CD4-positive, alpha-beta T cell (primary cell): ENCODE data around the gene POLK. TPM values are rescaled to one million over a fixed set of nuclear protein-coding genes. Genes with fewer than 3 reads are reported as not detected.
A peak's percentile ranks its signal among the peaks of the same experiment; 100 is the strongest.

Source experiments
- ATAC-seq: fragments of 200-7000 bp; cut with Tn5 transposase; one replicate; pipeline ENCODE4 v1.10.0; 2022; ENCODE audit warnings: mild to moderate bottlenecking; ENCODE audit not compliant: poor library complexity
- CTCF ChIA-PET: fragments of 350-600 bp; sonication (Branson Sonifier 250); formaldehyde crosslinking; loops from one replicate; lab custom pipeline; 2021; ENCODE audit warnings: antibody characterized with exemption, inconsistent platforms; lab: Charles Lee
- POLR2A ChIA-PET: fragments of 350-600 bp; sonication (Branson Sonifier 250); formaldehyde crosslinking; loops from one replicate; lab custom pipeline; 2021; ENCODE audit warnings: antibody characterized with exemption, inconsistent platforms; lab: Charles Lee
- DNase-seq, 14 experiments: peaks; one replicate each; pipeline ENCODE4 v3.0.0-alpha.2; 2013 to 2020; ENCODE audit warnings: mixed read lengths in 2 of 14
- H3K27ac ChIP-seq, 2 donors: one replicate each; pipeline versions ENCODE4 v1.5.1 to v1.7.0; 2013; ENCODE audit warnings: low read length in 2 of 2, low read depth in 1 of 2, mild to moderate bottlenecking in 1 of 2
- H3K27me3 ChIP-seq, 2 experiments: 1 replicate in 1 of 2; 2 replicates in 1 of 2; pipeline versions ENCODE4 v1.6.1 to v1.7.0; 2013; ENCODE audit warnings: low read length in 2 of 2, control low read depth in 1 of 2, mild to moderate bottlenecking in 1 of 2, moderate library complexity in 1 of 2; ENCODE audit not compliant: insufficient read depth in 2 of 2, control insufficient read depth in 1 of 2
- H3K36me3 ChIP-seq: one replicate; pipeline ENCODE4 v1.6.1; 2013; ENCODE audit warnings: low read length, control low read depth; ENCODE audit not compliant: insufficient read depth
- H3K4me1 ChIP-seq: one replicate; pipeline ENCODE4 v1.6.1; 2013; ENCODE audit warnings: low read length, control low read depth; ENCODE audit not compliant: insufficient read depth
- H3K4me3 ChIP-seq: one replicate; pipeline ENCODE4 v1.5.1; 2013; ENCODE audit warnings: mild to moderate bottlenecking, low read length, moderate library complexity
- H3K9me3 ChIP-seq, 2 experiments: 1 replicate in 1 of 2; 2 replicates in 1 of 2; pipeline versions ENCODE4 v1.6.1 to v1.7.0; 2013; ENCODE audit warnings: low read length in 2 of 2, mild to moderate bottlenecking in 2 of 2, control low read depth in 1 of 2, moderate library complexity in 1 of 2; ENCODE audit not compliant: control insufficient read depth in 1 of 2, insufficient read depth in 1 of 2
- H3K27ac Mint-ChIP-seq: one replicate; pipeline ENCODE4 v1.8.0; 2020; ENCODE audit warnings: mixed read lengths
- H3K27me3 Mint-ChIP-seq: one replicate; pipeline ENCODE4 v1.8.0; 2021; ENCODE audit warnings: mixed read lengths
- H3K36me3 Mint-ChIP-seq: one replicate; pipeline ENCODE4 v1.8.0; 2021; ENCODE audit warnings: low read depth, mixed read lengths
- H3K4me1 Mint-ChIP-seq: one replicate; pipeline ENCODE4 v1.8.0; 2021; ENCODE audit warnings: low read depth, mixed read lengths
- H3K4me3 Mint-ChIP-seq: one replicate; pipeline ENCODE4 v1.8.0; 2020; ENCODE audit warnings: mild to moderate bottlenecking, mixed read lengths
- H3K9me3 Mint-ChIP-seq: one replicate; pipeline ENCODE4 v1.8.0; 2020; ENCODE audit warnings: mixed read lengths
- intact Hi-C, 2 experiments: fragments of 100-400 bp; cut with DNase I in 1 of 2; cut with micrococcal nuclease in 1 of 2; formaldehyde crosslinking; loops; one replicate each; pipeline versions ENCODE4 v1.15.1 to v1.9.0; 2023 to 2025; cut with DNase I, micrococcal nuclease
- total RNA-seq, 174 experiments: library from RNA in 2 of 174; stranded (reverse) in 2 of 174; gene quantifications; one replicate each; pipeline ENCODE4 v1.2.3 and lab custom pipeline; 2021 to 2026
- TF ChIP-seq, protein P1 (sequence below): fragments of 200-600 bp; IDR thresholded peaks from one replicate; pipeline ENCODE4 v1.8.0; 2022; ENCODE audit warnings: antibody characterized with exemption, mild to moderate bottlenecking

Gene POLK
- total RNA-seq, 2 experiments from 2014 or later, result 10.0 to 10.3 TPM

DNA sequence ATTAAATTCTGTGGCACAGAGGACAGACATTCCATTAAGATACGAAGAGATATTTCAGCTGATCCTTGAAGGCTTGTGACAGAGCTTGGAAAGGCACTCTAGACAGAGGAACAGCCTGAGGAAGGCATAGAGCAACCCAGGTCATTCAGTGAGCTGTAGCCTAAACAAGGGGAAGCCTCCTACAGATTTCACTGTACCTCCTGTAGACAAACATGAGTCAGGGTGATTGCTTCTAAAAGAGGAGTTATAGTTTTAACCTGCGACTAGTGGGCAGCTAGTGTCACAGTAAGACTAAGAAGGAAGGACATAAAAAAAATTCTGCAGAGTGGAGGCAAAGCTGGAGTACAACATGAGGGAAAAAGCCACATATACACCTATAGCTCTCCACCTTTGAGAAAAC, 56.0 kb downstream of the POLK start:
- intact Hi-C loops, result no loop called here
- Histone ChIP-seq H3K4me1 (peaks cover 17% of the 10 kb centered on the region), H3K27me3 (no peaks in the 10 kb centered on the region), H3K4me3 (no peak overlapping the region), H3K9me3 (peaks cover 0 to 5% of the 10 kb centered on the region in 2 experiments), H3K27ac (no peak overlapping the region), H3K36me3 (peaks cover 12% of the 10 kb centered on the region)
- ATAC-seq, result no peak
- TF ChIP-seq, protein P1, sequence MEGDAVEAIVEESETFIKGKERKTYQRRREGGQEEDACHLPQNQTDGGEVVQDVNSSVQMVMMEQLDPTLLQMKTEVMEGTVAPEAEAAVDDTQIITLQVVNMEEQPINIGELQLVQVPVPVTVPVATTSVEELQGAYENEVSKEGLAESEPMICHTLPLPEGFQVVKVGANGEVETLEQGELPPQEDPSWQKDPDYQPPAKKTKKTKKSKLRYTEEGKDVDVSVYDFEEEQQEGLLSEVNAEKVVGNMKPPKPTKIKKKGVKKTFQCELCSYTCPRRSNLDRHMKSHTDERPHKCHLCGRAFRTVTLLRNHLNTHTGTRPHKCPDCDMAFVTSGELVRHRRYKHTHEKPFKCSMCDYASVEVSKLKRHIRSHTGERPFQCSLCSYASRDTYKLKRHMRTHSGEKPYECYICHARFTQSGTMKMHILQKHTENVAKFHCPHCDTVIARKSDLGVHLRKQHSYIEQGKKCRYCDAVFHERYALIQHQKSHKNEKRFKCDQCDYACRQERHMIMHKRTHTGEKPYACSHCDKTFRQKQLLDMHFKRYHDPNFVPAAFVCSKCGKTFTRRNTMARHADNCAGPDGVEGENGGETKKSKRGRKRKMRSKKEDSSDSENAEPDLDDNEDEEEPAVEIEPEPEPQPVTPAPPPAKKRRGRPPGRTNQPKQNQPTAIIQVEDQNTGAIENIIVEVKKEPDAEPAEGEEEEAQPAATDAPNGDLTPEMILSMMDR, result no peak
- Mint-ChIP-seq H3K4me1 (peaks cover 16% of the 10 kb centered on the region), H3K9me3 (no peaks in the 10 kb centered on the region), H3K27me3 (no peaks in the 10 kb centered on the region), H3K36me3 (peaks cover 80% of the 10 kb centered on the region), H3K4me3 (no peak overlapping the region), H3K27ac (no peak overlapping the region)
- DNase-seq, result peak in 1 of 14 experiments; percentile 8
- ChIA-PET POLR2A (no interaction called here), CTCF (interaction anchor here (1.2 kb wide), 1 partner anchor 12 kb away, joined by 4 read pairs; no protein-coding TSS in a partner anchor)

DNA sequence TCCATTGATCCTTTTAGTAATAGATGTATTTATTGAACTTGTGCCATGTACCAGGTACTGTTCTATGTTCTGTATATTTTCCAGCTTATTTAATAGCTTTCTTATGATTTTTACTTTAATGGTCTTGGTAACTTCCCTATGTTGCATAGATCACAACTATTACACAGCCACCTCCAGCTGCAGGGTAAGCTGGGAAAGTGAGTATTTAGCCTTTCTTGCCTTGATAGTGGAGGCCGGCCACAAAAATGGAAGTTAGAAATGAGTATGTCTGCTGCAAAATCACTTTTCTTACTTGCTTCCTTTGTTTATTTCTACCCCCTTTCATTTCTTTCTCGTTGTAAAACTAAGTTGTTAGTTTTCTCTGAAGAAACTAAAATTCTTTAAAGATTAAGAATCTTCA, 56.5 kb downstream of the POLK start:
- peaks cover 79% of the 10 kb centered on the region for H3K36me3 Mint-ChIP-seq
- Histone ChIP-seq H3K4me3 (no peak overlapping the region), H3K4me1 (peaks cover 17% of the 10 kb centered on the region), H3K9me3 (peaks cover 0 to 1% of the 10 kb centered on the region in 2 experiments), H3K27ac (no peak overlapping the region), H3K36me3 (peaks cover 12% of the 10 kb centered on the region), H3K27me3 (no peaks in the 10 kb centered on the region)
- H3K27me3 Mint-ChIP-seq, result no peaks in the 10 kb centered on the region
- no peak overlapping the region for H3K4me3 Mint-ChIP-seq
- ChIA-PET CTCF (interaction anchor here (1.2 kb wide), 1 partner anchor 11 kb away, joined by 4 read pairs; no protein-coding TSS in a partner anchor), POLR2A (no interaction called here)
- intact Hi-C loops, result no loop called here
- peaks cover 16% of the 10 kb centered on the region for H3K4me1 Mint-ChIP-seq
- H3K27ac Mint-ChIP-seq, result no peak overlapping the region
- DNase-seq (no peak), ATAC-seq (no peak)
- TF ChIP-seq, protein P1, result no peak
- no peaks in the 10 kb centered on the region for H3K9me3 Mint-ChIP-seq

DNA sequence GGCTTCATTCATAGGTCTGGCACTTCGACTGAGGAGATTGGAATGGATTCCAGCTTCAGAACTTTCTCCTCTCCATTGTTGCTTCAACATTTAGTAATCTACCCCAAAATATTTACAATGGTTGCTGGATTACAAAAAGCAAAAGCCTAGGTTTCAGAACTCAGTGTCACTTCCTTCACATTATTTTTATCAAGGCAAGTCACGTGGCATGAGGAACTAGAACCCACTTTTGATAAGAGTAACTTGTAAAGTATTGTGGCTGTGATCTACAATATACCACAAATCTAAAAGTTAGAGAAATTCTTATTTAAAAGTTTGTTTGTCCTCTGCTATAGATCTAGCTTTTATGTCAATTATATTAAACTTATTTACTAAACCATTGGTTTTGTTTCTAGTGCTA, 59.9 kb downstream of the POLK start:
- peaks cover 15% of the 10 kb centered on the region for H3K4me1 Mint-ChIP-seq
- H3K4me1 ChIP-seq, result peaks cover 5% of the 10 kb centered on the region
- intact Hi-C loops, result no loop called here
- CTCF ChIA-PET, result no interaction called here
- peaks cover 75% of the 10 kb centered on the region for H3K36me3 Mint-ChIP-seq
- TF ChIP-seq, protein P1, result no peak
- H3K27me3 ChIP-seq, result no peaks in the 10 kb centered on the region
- no peak overlapping the region for H3K27ac ChIP-seq
- H3K27ac Mint-ChIP-seq, result no peak overlapping the region
- ATAC-seq, result no peak
- H3K9me3 Mint-ChIP-seq, result no peaks in the 10 kb centered on the region
- H3K4me3 ChIP-seq, result no peak overlapping the region
- H3K27me3 Mint-ChIP-seq, result no peaks in the 10 kb centered on the region
- H3K36me3 ChIP-seq, result peaks cover 18% of the 10 kb centered on the region
- no peak overlapping the region for H3K4me3 Mint-ChIP-seq
- H3K9me3 ChIP-seq, result no peaks in the 10 kb centered on the region
- no peak for DNase-seq
- POLR2A ChIA-PET, result no interaction called here
